GM12878 (cell line): ENCODE data around the gene MLEC. TPM values are rescaled to one million over a fixed set of nuclear protein-coding genes. Genes with fewer than 3 reads are reported as not detected.

Source experiments
- ATAC-seq: fragments of 200-7000 bp; cut with Tn5 transposase; 3 replicates; pipeline ENCODE4 v1.9.1; 2020; ENCODE audit warnings: mild to moderate bottlenecking, moderate library complexity
- BruUV-seq: library from RNA; stranded (reverse); fragments of 400-500 nt; replicated peaks from 2 replicates; lab custom pipeline; 2021; lab: Mats Ljungman, UMichigan
- CTCF ChIA-PET: fragments of 300-600 bp; sonication (Branson Sonifier 250); formaldehyde crosslinking; extraction: SDS; loops from one replicate; lab custom pipeline; 2021; ENCODE audit warnings: inconsistent platforms; lab: Yijun Ruan, JAX
- POLR2A ChIA-PET: fragments of 350-600 bp; formaldehyde crosslinking; extraction: SDS; loops from one replicate; lab custom pipeline; 2021; ENCODE audit warnings: inconsistent platforms; lab: Charles Lee
- RAD21 ChIA-PET: fragments of 300-600 bp; sonication (Branson Sonifier 250); formaldehyde crosslinking; loops from one replicate; lab custom pipeline; 2023; ENCODE audit warnings: antibody characterized with exemption; ENCODE audit not compliant: unreplicated experiment; lab: Charles Lee
- SMC1A ChIA-PET: fragments of 300-600 bp; sonication (Branson Sonifier 250); formaldehyde crosslinking; loops from one replicate; lab custom pipeline; 2023; ENCODE audit not compliant: unreplicated experiment, uncharacterized antibody; lab: Charles Lee
- DNase-seq: peaks from one replicate; pipeline ENCODE4 v3.0.0-alpha.2; 2011; ENCODE audit warnings: low read depth, low spot score
- FAIRE-seq: peaks from 3 replicates; lab custom pipeline; 2011; peaks lifted over from hg19 to GRCh38; lab: Jason Lieb, UNC
- H2AFZ ChIP-seq: 2 replicates; pipeline ENCODE4 v1.6.0; 2011; ENCODE audit warnings: low read depth, low read length, control low read depth; ENCODE audit not compliant: control insufficient read depth
- H3K27ac ChIP-seq: 2 replicates; pipeline ENCODE4 v1.5.1; 2011; ENCODE audit warnings: control low read depth; ENCODE audit not compliant: control insufficient read depth, insufficient read depth
- H3K27me3 ChIP-seq, 2 experiments: replicated peaks in 1 of 2; 2 replicates each; pipeline versions ENCODE4 v1.6.0 to v1.6.1; 2011; ENCODE audit warnings: low read length in 1 of 2; ENCODE audit not compliant: control insufficient read depth in 2 of 2, insufficient read depth in 2 of 2
- H3K36me3 ChIP-seq, 2 experiments: 2 replicates each; pipeline ENCODE4 v1.5.1; 2011; ENCODE audit warnings: low read length in 1 of 2; ENCODE audit not compliant: control insufficient read depth in 2 of 2, insufficient read depth in 2 of 2
- H3K4me1 ChIP-seq: 2 replicates; pipeline ENCODE4 v1.6.1; 2011; ENCODE audit warnings: mild to moderate bottlenecking, low read length, moderate library complexity, mixed read lengths; ENCODE audit not compliant: control insufficient read depth, insufficient read depth
- H3K4me2 ChIP-seq: 2 replicates; pipeline ENCODE4 v1.6.0; 2011; ENCODE audit warnings: control low read depth; ENCODE audit not compliant: control insufficient read depth, insufficient read depth
- H3K4me3 ChIP-seq: fragments of 200-600 bp; sonication (generic); 2 replicates; pipeline ENCODE4 v1.5.1; 2016
- H3K79me2 ChIP-seq: 2 replicates; pipeline ENCODE4 v1.6.0; 2011; ENCODE audit warnings: low read length; ENCODE audit not compliant: control insufficient read depth, insufficient read depth
- H3K9ac ChIP-seq: 2 replicates; pipeline ENCODE4 v1.8.0; 2011; ENCODE audit warnings: low read length, control low read depth, mixed read lengths; ENCODE audit not compliant: control insufficient read depth, insufficient read depth
- H3K9me3 ChIP-seq: replicated peaks from 3 replicates; pipeline ENCODE4 v1.5.1; 2011; ENCODE audit warnings: mild to moderate bottlenecking, low read length; ENCODE audit not compliant: control insufficient read depth, insufficient read depth
- H4K20me1 ChIP-seq: 2 replicates; pipeline ENCODE4 v1.6.0; 2011; ENCODE audit not compliant: control insufficient read depth, insufficient read depth
- BCL11A ChIP-seq: IDR thresholded peaks from 2 replicates; pipeline ENCODE4 v1.6.1; 2011; ENCODE audit warnings: low read depth, low read length
- CBFB ChIP-seq: IDR thresholded peaks from 2 replicates; pipeline ENCODE4 v1.6.1; 2016; ENCODE audit warnings: antibody characterized with exemption, low read depth
- DPF2 ChIP-seq: fragments of 450-650 bp; IDR thresholded peaks from 2 replicates; pipeline ENCODE4 v1.6.1; 2017; ENCODE audit warnings: mild to moderate bottlenecking
- EED ChIP-seq: sonication (generic); IDR thresholded peaks from 2 replicates; pipeline ENCODE4 v1.6.1; 2016; ENCODE audit warnings: antibody characterized with exemption, low read depth
- HDAC6 ChIP-seq: fragments of 200-600 bp; sonication (generic); IDR thresholded peaks from one replicate; pipeline ENCODE4 v1.8.0; 2017; ENCODE audit warnings: antibody characterized with exemption; ENCODE audit not compliant: unreplicated experiment
- HDGF ChIP-seq: fragments of 450-650 bp; IDR thresholded peaks from 2 replicates; pipeline ENCODE4 v1.6.1; 2016; ENCODE audit warnings: antibody characterized with exemption
- LARP7 ChIP-seq: fragments of 450-650 bp; IDR thresholded peaks from 2 replicates; pipeline ENCODE4 v1.6.1; 2017; ENCODE audit warnings: mild to moderate bottlenecking
- MTA2 ChIP-seq: fragments of 450-650 bp; IDR thresholded peaks from 2 replicates; pipeline ENCODE4 v1.6.1; 2016; ENCODE audit warnings: low read depth, mild to moderate bottlenecking, moderate library complexity
- NFIC ChIP-seq: IDR thresholded peaks from 2 replicates; pipeline ENCODE4 v1.6.1; 2012; ENCODE audit warnings: low read depth, mild to moderate bottlenecking, inconsistent platforms, low read length, moderate library complexity
- NFYA ChIP-seq: IDR thresholded peaks from 2 replicates; pipeline ENCODE4 v1.6.1; 2011; ENCODE audit warnings: low read depth, mild to moderate bottlenecking, low read length, improper control_type of control experiment, borderline replicate concordance
- NKRF ChIP-seq: fragments of 450-650 bp; conservative IDR thresholded peaks from 2 replicates; pipeline ENCODE4 v1.6.1; 2017; ENCODE audit warnings: mild to moderate bottlenecking, moderate library complexity
- RAD51 ChIP-seq: fragments of 450-650 bp; IDR thresholded peaks from 2 replicates; pipeline ENCODE4 v1.6.1; 2016; ENCODE audit warnings: moderate library complexity, mild to moderate bottlenecking, inconsistent platforms
- REST ChIP-seq: IDR thresholded peaks from 2 replicates; pipeline ENCODE4 v1.6.1; 2012; ENCODE audit warnings: mild to moderate bottlenecking, low read depth, low read length
- RUNX3 ChIP-seq: IDR thresholded peaks from 2 replicates; pipeline ENCODE4 v1.6.1; 2012; ENCODE audit warnings: low read length, inconsistent platforms
- SREBF1 ChIP-seq: IDR thresholded peaks from 2 replicates; pipeline ENCODE4 v1.6.1; 2012; ENCODE audit warnings: mild to moderate bottlenecking, low read length
- TAF1 ChIP-seq: IDR thresholded peaks from 2 replicates; pipeline ENCODE4 v1.6.1; 2011; ENCODE audit warnings: mild to moderate bottlenecking, low read depth, low read length, borderline replicate concordance
- USF2 ChIP-seq: IDR thresholded peaks from 2 replicates; pipeline ENCODE4 v1.6.1; 2011; ENCODE audit warnings: low read depth, low read length, improper control_type of control experiment, borderline replicate concordance
- ZNF24 ChIP-seq: fragments of 450-650 bp; IDR thresholded peaks from 2 replicates; pipeline ENCODE4 v1.6.1; 2017; ENCODE audit warnings: antibody characterized with exemption, mild to moderate bottlenecking
- WGBS: methylation state at CpG from one replicate; pipeline ENCODE4 v1.1.6; 2016; ENCODE audit warnings: low lambda C conversion rate; ENCODE audit not compliant: insufficient replicate concordance, insufficient coverage; ENCODE audit errors: missing lambda C conversion rate; 5-methylcytosine and 5-hydroxymethylcytosine counted together
- in situ Hi-C: fragments of 300-500 bp; cut with MboI; formaldehyde crosslinking; loops from 9 replicates; pipeline ENCODE4 v1.14.3; 2018; ENCODE audit warnings: mixed read lengths
- intact Hi-C: fragments of 100-400 bp; cut with micrococcal nuclease; formaldehyde crosslinking; loops from one replicate; pipeline ENCODE4 v1.14.2; 2022; ENCODE audit not compliant: unreplicated experiment
- polyA plus RNA-seq, 11 experiments: library from polyadenylated mRNA; depleted of rRNA in 4 of 11; unstranded in 6 of 11; stranded (reverse) in 5 of 11; fragments of >200 nt; fragmentation: Nextera tagmentation in 4 of 11; fragmentation: Illumina TruSeq in 1 of 11; extraction: Ambion mirVana in 4 of 11; extraction: Trizol in 1 of 11; gene quantifications; 1 replicate in 1 of 11; 2 replicates in 10 of 11; pipeline versions ENCODE4 v1.2.1 to v1.2.3, GENCODE V29; 2011 to 2016; ENCODE audit warnings: inconsistent platforms in 2 of 11, missing spikeins in 2 of 11, low read depth in 1 of 11
- total RNA-seq, 4 experiments: library from RNA; depleted of rRNA in 3 of 4; stranded (reverse); fragments of >200 nt in 3 of 4; fragmentation: Illumina TruSeq in 1 of 4; extraction: Trizol in 1 of 4; gene quantifications; 2 replicates each; pipeline versions ENCODE4 v1.2.1 to v1.2.3, GENCODE V29; 2013 to 2021

MLEC gene
- total and polyA plus RNA-seq, 10 of the 15 experiments (the other 5 are each of a cell fraction or from before 2014, with no cell fraction given): 26.7 to 172 (median 103) TPM

GRCh38 chr12:120748242-120748641 is 61.3 kb downstream of the MLEC start (continued):
- TF ChIP-seq MTA2 (no peak), CBFB (no peak), ZNF24 (no peak), RAD51 (no peak), LARP7 (no peak)

DNA sequence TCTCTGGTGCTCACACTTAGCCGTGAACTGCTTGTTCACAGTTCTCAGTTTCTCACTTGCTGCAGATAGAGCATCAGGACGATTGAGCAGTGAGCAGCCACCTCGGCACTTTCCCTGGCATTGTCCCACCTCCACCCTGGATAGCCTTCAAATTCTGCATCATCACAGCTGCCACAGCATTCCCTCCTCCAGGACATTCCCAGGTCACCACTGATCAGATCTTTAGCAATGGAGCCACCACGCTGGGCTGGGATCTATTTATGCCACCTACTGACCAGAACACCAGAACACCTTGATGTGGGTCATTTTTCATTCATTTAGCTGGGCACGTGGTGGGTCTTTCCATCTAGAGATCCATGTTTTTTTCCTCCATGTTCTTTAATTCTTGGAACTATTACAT is 62.3 kb downstream of the MLEC start:
- H4K20me1 ChIP-seq: no peaks in the 10 kb centered on the region
- no peak overlapping the region for H3K9ac ChIP-seq
- H3K79me2 ChIP-seq: no peaks in the 10 kb centered on the region
- no peak overlapping the region for H3K4me2 ChIP-seq
- in situ Hi-C loops (no loop called here), intact Hi-C loops (no loop called here)
- no peaks in the 10 kb centered on the region for H3K27me3 ChIP-seq
- ATAC-seq (no peak), DNase-seq (no peak), FAIRE-seq (no peak)
- H3K9me3 ChIP-seq: no peaks in the 10 kb centered on the region; the same call in 2 of the 3 replicates
- H3K4me3 ChIP-seq: no peak overlapping the region
- ChIA-PET SMC1A (interaction anchor here (1.5 to 1.7 kb wide), 2 partner anchors 190 to 222 kb away, joined by 4 to 6 read pairs; no protein-coding TSS in a partner anchor), RAD21 (no interaction called here), POLR2A (no interaction called here), CTCF (interaction anchor here (1.4 to 1.7 kb wide), 2 partner anchors 45 to 223 kb away, joined by 3 to 15 read pairs; no protein-coding TSS in a partner anchor)
- TF ChIP-seq EED (no peak), REST (no peak), TAF1 (no peak), NFYA (no peak), RUNX3 (no peak), LARP7 (no peak), DPF2 (no peak), HDGF (no peak), NKRF (no peak), USF2 (no peak), BCL11A (no peak), SREBF1 (no peak), HDAC6 (no peak), NFIC (no peak)
- no peak overlapping the region for H2AFZ ChIP-seq
- no peaks in the 10 kb centered on the region for H3K36me3 ChIP-seq
- WGBS: 66% methylated on average over 5 of the region's 5 CpGs
- no peak overlapping the region for H3K27ac ChIP-seq
- BruUV-seq: no TSS peak
- no peaks in the 10 kb centered on the region for H3K4me1 ChIP-seq
